MM.1S (cell line): ENCODE data around the gene DLX1.

ENCODE experiments used
- DNase-seq: peaks from one replicate; pipeline ENCODE4 v3.0.0-alpha.2; 2015
- H2AFZ ChIP-seq: fragments of 300-600 bp; sonication (generic); 2 replicates; pipeline ENCODE4 v1.6.0; 2016; ENCODE audit warnings: antibody characterized with exemption, low read length
- H3F3A ChIP-seq: fragments of 300-600 bp; sonication (generic); 2 replicates; pipeline ENCODE4 v1.6.1; 2016; ENCODE audit warnings: mild to moderate bottlenecking, antibody characterized with exemption, low read length, moderate library complexity, mixed read lengths; ENCODE audit not compliant: insufficient read depth
- H3K27ac ChIP-seq: fragments of 300-600 bp; sonication (generic); 2 replicates; pipeline ENCODE4 v1.5.1; 2016; ENCODE audit warnings: mild to moderate bottlenecking, low read length
- H3K27me3 ChIP-seq: fragments of 300-600 bp; sonication (generic); replicated peaks from 2 replicates; pipeline ENCODE4 v1.6.0; 2016; ENCODE audit warnings: low read length; ENCODE audit not compliant: insufficient read depth
- H3K36me3 ChIP-seq: fragments of 300-600 bp; sonication (generic); replicated peaks from 2 replicates; pipeline ENCODE4 v1.6.1; 2016; ENCODE audit warnings: mild to moderate bottlenecking, low read length, mixed read lengths; ENCODE audit not compliant: insufficient read depth
- H3K4me1 ChIP-seq: fragments of 300-600 bp; sonication (generic); 2 replicates; pipeline ENCODE4 v1.6.1; 2016; ENCODE audit warnings: low read length, mixed read lengths
- H3K4me2 ChIP-seq: fragments of 300-600 bp; sonication (generic); 2 replicates; pipeline ENCODE4 v1.6.0; 2016; ENCODE audit warnings: low read depth, low read length
- H3K4me3 ChIP-seq: fragments of 300-600 bp; sonication (generic); 2 replicates; pipeline ENCODE4 v1.5.1; 2016; ENCODE audit warnings: low read length, mixed read lengths
- H3K79me2 ChIP-seq: fragments of 300-600 bp; sonication (generic); 2 replicates; pipeline ENCODE4 v1.6.1; 2016; ENCODE audit warnings: mixed run types, low read length, mixed read lengths
- H3K9ac ChIP-seq: fragments of 300-600 bp; sonication (generic); 2 replicates; pipeline ENCODE4 v1.6.1; 2016; ENCODE audit warnings: low read length, mixed read lengths
- H3K9me2 ChIP-seq: fragments of 300-600 bp; sonication (generic); replicated peaks from 2 replicates; pipeline ENCODE4 v1.6.1; 2016; ENCODE audit warnings: mild to moderate bottlenecking, low read length, mixed read lengths; ENCODE audit not compliant: insufficient read depth
- H3K9me3 ChIP-seq: fragments of 300-600 bp; sonication (generic); replicated peaks from 2 replicates; pipeline ENCODE4 v1.6.1; 2016; ENCODE audit warnings: mild to moderate bottlenecking, low read length, mixed read lengths; ENCODE audit not compliant: insufficient read depth
- H4K20me1 ChIP-seq: fragments of 300-600 bp; sonication (generic); 2 replicates; pipeline ENCODE4 v1.6.1; 2016; ENCODE audit warnings: mild to moderate bottlenecking, low read length, moderate library complexity, mixed read lengths; ENCODE audit not compliant: insufficient read depth
- CTCF ChIP-seq: fragments of 300-600 bp; sonication (generic); IDR thresholded peaks from 2 replicates; pipeline ENCODE4 v1.5.1; 2016; ENCODE audit warnings: antibody characterized with exemption, low read length, mixed read lengths
- EZH2 ChIP-seq: fragments of 300-600 bp; sonication (generic); optimal IDR thresholded peaks from 2 replicates; pipeline ENCODE3; 2017; ENCODE audit warnings: low read depth, mild to moderate bottlenecking, antibody characterized with exemption, low read length, mixed read lengths
- EZH2phosphoT487 ChIP-seq: fragments of 300-600 bp; sonication (generic); IDR thresholded peaks from 2 replicates; pipeline ENCODE4 v1.6.1; 2018; ENCODE audit warnings: antibody characterized with exemption, low read length

Gene DLX1

GRCh38 chr2:172088245-172089004 lies 3.1 kb downstream of the DLX1 start:
- no peaks in the 10 kb centered on the region for H4K20me1 ChIP-seq
- no peaks in the 10 kb centered on the region for H3K9me3 ChIP-seq
- H3F3A ChIP-seq: no peaks in the 10 kb centered on the region
- 0 out of 2 replicates have a peak, but pooled peaks cover 6% of the 10 kb centered on the region for H3K4me1 ChIP-seq
- H3K9ac ChIP-seq: no peak overlapping the region
- TF ChIP-seq EZH2 (no peak), CTCF (no peak), EZH2phosphoT487 (no peak)
- no peak overlapping the region for H3K4me3 ChIP-seq
- peaks cover 93% of the 10 kb centered on the region for H3K27me3 ChIP-seq
- no peaks in the 10 kb centered on the region for H3K36me3 ChIP-seq
- H3K27ac ChIP-seq: no peak overlapping the region
- no peak overlapping the region for H2AFZ ChIP-seq
- no peak overlapping the region for H3K4me2 ChIP-seq
- no peaks in the 10 kb centered on the region for H3K9me2 ChIP-seq
- DNase-seq: no peak
- no peaks in the 10 kb centered on the region for H3K79me2 ChIP-seq

- Histone ChIP-seq H2AFZ (no peak overlapping the region), H3K79me2 (no peaks in the 10 kb centered on the region), H3K4me1 (0 out of 2 replicates have a peak, but pooled peaks cover 6% of the 10 kb centered on the region), H3K9me3 (no peaks in the 10 kb centered on the region), H3K27ac (no peak overlapping the region), H4K20me1 (no peaks in the 10 kb centered on the region), H3K36me3 (no peaks in the 10 kb centered on the region), H3K4me3 (no peak overlapping the region), H3K9ac (no peak overlapping the region), H3K4me2 (no peak overlapping the region), H3K27me3 (peaks cover 93% of the 10 kb centered on the region), H3F3A (no peaks in the 10 kb centered on the region), H3K9me2 (no peaks in the 10 kb centered on the region)
- TF ChIP-seq CTCF (no peak), EZH2 (no peak), EZH2phosphoT487 (no peak)
- DNase-seq: no peak
Measured at GRCh38 chr2:172089005-172089504, 3.7 kb downstream of the DLX1 start.

- H3K4me1 ChIP-seq: 0 out of 2 replicates have a peak, but pooled peaks cover 6% of the 10 kb centered on the region
- peaks cover 93% of the 10 kb centered on the region for H3K27me3 ChIP-seq
- H3K9me3 ChIP-seq: no peaks in the 10 kb centered on the region
- TF ChIP-seq EZH2: no peak
- no peak for TF ChIP-seq CTCF
- no peaks in the 10 kb centered on the region for H3F3A ChIP-seq
- H3K79me2 ChIP-seq: no peaks in the 10 kb centered on the region
- no peak overlapping the region for H3K4me3 ChIP-seq
- no peak for DNase-seq
- H4K20me1 ChIP-seq: no peaks in the 10 kb centered on the region
- H3K9ac ChIP-seq: no peak overlapping the region
- no peak overlapping the region for H2AFZ ChIP-seq
- no peak overlapping the region for H3K27ac ChIP-seq
- no peak overlapping the region for H3K4me2 ChIP-seq
- no peaks in the 10 kb centered on the region for H3K9me2 ChIP-seq
- no peaks in the 10 kb centered on the region for H3K36me3 ChIP-seq
Measured at GRCh38 chr2:172089633-172090032, 4.3 kb downstream of the DLX1 start.
